Lower leg skin (tissue), 4 donors: Measurements from ENCODE around the gene BICRAL. TPM values are rescaled to one million over a fixed set of nuclear protein-coding genes. Genes with fewer than 3 reads are reported as not detected.

ENCODE experiments used
- DNase-seq, 2 donors: peaks; one replicate each; pipeline ENCODE4 v3.0.0-alpha.2; 2019; ENCODE audit warnings: low spot score in 2 of 2
- H3K4me3 ChIP-seq: fragments of 200-600 bp; sonication (generic); 2 replicates; pipeline ENCODE4 v1.5.1; 2017; ENCODE audit warnings: mild to moderate bottlenecking, low read depth; ENCODE audit not compliant: poor library complexity, severe bottlenecking
- POLR2A ChIP-seq, 2 donors: fragments of 450-650 bp; IDR thresholded peaks; one replicate each; pipeline ENCODE4 v1.6.1; 2016 to 2017; ENCODE audit warnings: antibody characterized with exemption in 2 of 2, mild to moderate bottlenecking in 1 of 2, moderate library complexity in 1 of 2
- WGBS, 2 donors: methylation state at CpG; one replicate each; pipeline ENCODE4 v1.1.5; 2018; 5-methylcytosine and 5-hydroxymethylcytosine counted together
- intact Hi-C: fragments of 100-400 bp; cut with DNase I; formaldehyde crosslinking; loops from one replicate; pipeline ENCODE4 v1.15.0; 2023; ENCODE audit warnings: low total_unique reads
- total RNA-seq, 4 donors: library from RNA; depleted of rRNA; stranded (reverse); fragments of >200 nt; gene quantifications; one replicate each; pipeline ENCODE4 v1.1.0, GENCODE V29; 2016
- TF ChIP-seq, protein P1 (sequence below), 3 donors: fragments of 450-650 bp; IDR thresholded peaks; one replicate each; pipeline ENCODE4 v1.5.1; 2016; ENCODE audit warnings: antibody characterized with exemption in 3 of 3, mild to moderate bottlenecking in 3 of 3, moderate library complexity in 2 of 3

BICRAL gene
- total RNA-seq, 4 donors from 2014 or later: 19.4 to 23.4 (median 20.5) TPM

- 78 to 85% methylated on average over 3 of the region's 3 CpGs for WGBS, 2 donors
Observed at GRCh38 chr6:42818878-42819277, 37.0 kb downstream of the BICRAL start.

GRCh38 chr6:42819803-42820511 lies 38.1 kb downstream of the BICRAL start:
- WGBS, 2 donors: 75 to 77% methylated on average over 3 of the region's 3 CpGs
- no peak overlapping the region for H3K4me3 ChIP-seq
- no peak for DNase-seq
- intact Hi-C loops: no loop called here
- no peak for TF ChIP-seq POLR2A (IDR thresholded peaks at IDR 0.05)
- TF ChIP-seq, protein P1, sequence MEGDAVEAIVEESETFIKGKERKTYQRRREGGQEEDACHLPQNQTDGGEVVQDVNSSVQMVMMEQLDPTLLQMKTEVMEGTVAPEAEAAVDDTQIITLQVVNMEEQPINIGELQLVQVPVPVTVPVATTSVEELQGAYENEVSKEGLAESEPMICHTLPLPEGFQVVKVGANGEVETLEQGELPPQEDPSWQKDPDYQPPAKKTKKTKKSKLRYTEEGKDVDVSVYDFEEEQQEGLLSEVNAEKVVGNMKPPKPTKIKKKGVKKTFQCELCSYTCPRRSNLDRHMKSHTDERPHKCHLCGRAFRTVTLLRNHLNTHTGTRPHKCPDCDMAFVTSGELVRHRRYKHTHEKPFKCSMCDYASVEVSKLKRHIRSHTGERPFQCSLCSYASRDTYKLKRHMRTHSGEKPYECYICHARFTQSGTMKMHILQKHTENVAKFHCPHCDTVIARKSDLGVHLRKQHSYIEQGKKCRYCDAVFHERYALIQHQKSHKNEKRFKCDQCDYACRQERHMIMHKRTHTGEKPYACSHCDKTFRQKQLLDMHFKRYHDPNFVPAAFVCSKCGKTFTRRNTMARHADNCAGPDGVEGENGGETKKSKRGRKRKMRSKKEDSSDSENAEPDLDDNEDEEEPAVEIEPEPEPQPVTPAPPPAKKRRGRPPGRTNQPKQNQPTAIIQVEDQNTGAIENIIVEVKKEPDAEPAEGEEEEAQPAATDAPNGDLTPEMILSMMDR (IDR thresholded peaks at IDR 0.05): no peak

More at GRCh38 chr6:42818878-42819277, 37.0 kb downstream of the BICRAL start:
- no peak overlapping the region for H3K4me3 ChIP-seq
- intact Hi-C loops: no loop called here
- TF ChIP-seq POLR2A (IDR thresholded peaks at IDR 0.05): no peak
- TF ChIP-seq, protein P1 (IDR thresholded peaks at IDR 0.05): no peak
- no peak for DNase-seq

- peak in 1 of 2 donors; percentile 32 for DNase-seq
- WGBS, 2 donors: 45 to 47% methylated on average over 10 of the region's 10 CpGs
- no peak overlapping the region for H3K4me3 ChIP-seq
- intact Hi-C loops: no loop called here
- TF ChIP-seq, protein P1 (IDR thresholded peaks at IDR 0.05): no peak
- TF ChIP-seq POLR2A (IDR thresholded peaks at IDR 0.05): no peak
Observed at GRCh38 chr6:42820512-42821340, 38.9 kb downstream of the BICRAL start.

DNA sequence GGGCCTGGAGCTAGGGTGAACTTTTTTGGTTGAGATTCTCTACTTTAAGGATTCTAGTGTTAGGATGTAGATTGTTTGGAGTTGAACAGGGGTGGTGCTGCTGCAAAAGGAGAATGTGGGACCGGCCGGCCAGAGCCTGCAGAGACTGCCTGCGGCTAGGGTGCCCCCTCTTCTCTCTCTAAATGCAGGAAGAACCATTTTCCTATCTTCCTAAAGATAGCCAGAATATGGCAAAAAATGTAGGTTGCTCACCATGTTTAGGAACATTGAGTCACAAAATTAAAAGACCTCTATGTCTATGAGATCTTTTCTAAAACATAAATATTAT lies 39.5 kb downstream of the BICRAL start:
- no peak overlapping the region for H3K4me3 ChIP-seq
- intact Hi-C loops: no loop called here
- TF ChIP-seq, protein P1 (IDR thresholded peaks at IDR 0.05): no peak
- no peak for TF ChIP-seq POLR2A (IDR thresholded peaks at IDR 0.05)
- 57 to 68% methylated on average over 3 of the region's 3 CpGs for WGBS, 2 donors
- DNase-seq: no peak

GRCh38 chr6:42821846-42822245 lies 40.0 kb downstream of the BICRAL start:
- no peak overlapping the region for H3K4me3 ChIP-seq
- intact Hi-C loops: no loop called here
- DNase-seq: no peak
- TF ChIP-seq POLR2A (IDR thresholded peaks at IDR 0.05): no peak
- TF ChIP-seq, protein P1 (IDR thresholded peaks at IDR 0.05): no peak
- 51 to 54% methylated on average over 2 of the region's 2 CpGs for WGBS, 2 donors
